Kidney epithelial cell (primary cell): ENCODE results near the gene NFATC2. TPM values are rescaled to one million over a fixed set of nuclear protein-coding genes. Genes with fewer than 3 reads are reported as not detected.

Experiments
- DNase-seq: peaks from one replicate; pipeline ENCODE4 v3.0.0-alpha.2; 2010; ENCODE audit warnings: low read depth
- H3K27me3 ChIP-seq: 2 replicates; pipeline ENCODE4 v1.6.0; 2011; ENCODE audit warnings: low read length; ENCODE audit not compliant: control insufficient read depth, insufficient read depth
- H3K36me3 ChIP-seq: 2 replicates; pipeline ENCODE4 v1.5.1; 2011; ENCODE audit warnings: low read length; ENCODE audit not compliant: control insufficient read depth, insufficient read depth
- H3K4me3 ChIP-seq: 2 replicates; pipeline ENCODE4 v1.5.1; 2011; ENCODE audit warnings: low read depth, mild to moderate bottlenecking, control low read depth, low read length
- CTCF ChIP-seq: IDR thresholded peaks from 2 replicates; pipeline ENCODE4 v1.5.1; 2011; ENCODE audit warnings: mild to moderate bottlenecking, moderate library complexity, low read length, control low read depth, inconsistent platforms; ENCODE audit not compliant: insufficient read depth, poor library complexity, severe bottlenecking
- total RNA-seq: library from RNA; depleted of rRNA; stranded (reverse); fragments of >200 nt; gene quantifications from 2 replicates; pipeline ENCODE4 v1.2.3, GENCODE V29; 2015

The NFATC2 gene
- total RNA-seq, 1 donor from 2014 or later: 2.9 TPM

GRCh38 chr20:51579137-51579536, 36.6 kb upstream of the NFATC2 start:
- no peak overlapping the region for H3K4me3 ChIP-seq
- no peak for DNase-seq
- no peaks in the 10 kb centered on the region for H3K36me3 ChIP-seq
- H3K27me3 ChIP-seq: no peaks in the 10 kb centered on the region
- TF ChIP-seq CTCF: no peak

- DNase-seq: no peak
- Histone ChIP-seq H3K36me3 (no peaks in the 10 kb centered on the region), H3K27me3 (no peaks in the 10 kb centered on the region), H3K4me3 (no peak overlapping the region)
- TF ChIP-seq CTCF: no peak
Measured at GRCh38 chr20:51578145-51578459, 35.6 kb upstream of the NFATC2 start.

GRCh38 chr20:51577432-51578144, 35.1 kb upstream of the NFATC2 start:
- no peaks in the 10 kb centered on the region for H3K27me3 ChIP-seq
- H3K36me3 ChIP-seq: no peaks in the 10 kb centered on the region
- TF ChIP-seq CTCF: no peak
- no peak overlapping the region for H3K4me3 ChIP-seq
- no peak for DNase-seq

- Histone ChIP-seq H3K4me3 (no peak overlapping the region), H3K36me3 (no peaks in the 10 kb centered on the region), H3K27me3 (no peaks in the 10 kb centered on the region)
- no peak for DNase-seq
- no peak for TF ChIP-seq CTCF
Measured at GRCh38 chr20:51575486-51575885, 33.0 kb upstream of the NFATC2 start.

- Histone ChIP-seq H3K36me3 (no peaks in the 10 kb centered on the region), H3K27me3 (no peaks in the 10 kb centered on the region), H3K4me3 (no peak overlapping the region)
- DNase-seq: no peak
- no peak for TF ChIP-seq CTCF
Measured at GRCh38 chr20:51574248-51575033, 31.9 kb upstream of the NFATC2 start.
